ENCODE results near the gene WLS. TPM values are rescaled to one million over a fixed set of nuclear protein-coding genes. Genes with fewer than 3 reads are reported as not detected.

WLS gene
- total RNA-seq, 1 donor from 2014 or later = 341 TPM

GRCh38 chr1:68228851-68229250 is 3.5 kb downstream of the WLS start:
- no peaks in the 10 kb centered on the region for H3K27me3 Mint-ChIP-seq (ENCODE audit: unreplicated experiment)
- peak overlapping the region; percentile 94 for H3K4me3 Mint-ChIP-seq (ENCODE audit: unreplicated experiment)
- H3K36me3 Mint-ChIP-seq (ENCODE audit: unreplicated experiment) = peaks cover 14% of the 10 kb centered on the region
- TF ChIP-seq CTCF (IDR thresholded peaks at IDR 0.05) = no peak
- H3K9me3 Mint-ChIP-seq (ENCODE audit: unreplicated experiment) = no peaks in the 10 kb centered on the region
- H3K4me1 Mint-ChIP-seq (ENCODE audit: unreplicated experiment) = peaks cover 53% of the 10 kb centered on the region
- no peak for DNase-seq (ENCODE audit: extremely low spot score, unreplicated experiment)
- H3K27ac Mint-ChIP-seq (ENCODE audit: unreplicated experiment) = peak overlapping the region; percentile 89

GRCh38 chr1:68227598-68227997 is 4.7 kb downstream of the WLS start:
- H3K4me1 Mint-ChIP-seq (ENCODE audit: unreplicated experiment) = peaks cover 56% of the 10 kb centered on the region
- H3K27me3 Mint-ChIP-seq (ENCODE audit: unreplicated experiment) = no peaks in the 10 kb centered on the region
- no peak for TF ChIP-seq CTCF (IDR thresholded peaks at IDR 0.05)
- H3K27ac Mint-ChIP-seq (ENCODE audit: unreplicated experiment) = no peak overlapping the region
- H3K9me3 Mint-ChIP-seq (ENCODE audit: unreplicated experiment) = no peaks in the 10 kb centered on the region
- peak overlapping the region; percentile 47 for H3K4me3 Mint-ChIP-seq (ENCODE audit: unreplicated experiment)
- H3K36me3 Mint-ChIP-seq (ENCODE audit: unreplicated experiment) = peaks cover 14% of the 10 kb centered on the region
- DNase-seq (ENCODE audit: extremely low spot score, unreplicated experiment) = no peak

- peaks cover 14% of the 10 kb centered on the region for H3K36me3 Mint-ChIP-seq (ENCODE audit: unreplicated experiment)
- H3K4me3 Mint-ChIP-seq (ENCODE audit: unreplicated experiment) = no peak overlapping the region
- TF ChIP-seq CTCF (IDR thresholded peaks at IDR 0.05) = no peak
- peaks cover 74% of the 10 kb centered on the region for H3K4me1 Mint-ChIP-seq (ENCODE audit: unreplicated experiment)
- no peak for DNase-seq (ENCODE audit: extremely low spot score, unreplicated experiment)
- H3K27ac Mint-ChIP-seq (ENCODE audit: unreplicated experiment) = no peak overlapping the region
- no peaks in the 10 kb centered on the region for H3K9me3 Mint-ChIP-seq (ENCODE audit: unreplicated experiment)
- H3K27me3 Mint-ChIP-seq (ENCODE audit: unreplicated experiment) = no peaks in the 10 kb centered on the region
Observed at GRCh38 chr1:68225781-68226180, 6.5 kb downstream of the WLS start.

GRCh38 chr1:68223687-68224086 is 8.6 kb downstream of the WLS start:
- Mint-ChIP-seq H3K4me3 (ENCODE audit: unreplicated experiment) (no peak overlapping the region), H3K9me3 (ENCODE audit: unreplicated experiment) (no peaks in the 10 kb centered on the region), H3K27ac (ENCODE audit: unreplicated experiment) (peak overlapping the region; percentile 8), H3K27me3 (ENCODE audit: unreplicated experiment) (no peaks in the 10 kb centered on the region), H3K4me1 (ENCODE audit: unreplicated experiment) (peaks cover 74% of the 10 kb centered on the region), H3K36me3 (ENCODE audit: unreplicated experiment) (peaks cover 15% of the 10 kb centered on the region)
- TF ChIP-seq CTCF (IDR thresholded peaks at IDR 0.05) = no peak
- no peak for DNase-seq (ENCODE audit: extremely low spot score, unreplicated experiment)

GRCh38 chr1:68221980-68222373 is 10.3 kb downstream of the WLS start:
- Mint-ChIP-seq H3K27ac (ENCODE audit: unreplicated experiment) (peak overlapping the region; percentile 90), H3K9me3 (ENCODE audit: unreplicated experiment) (no peaks in the 10 kb centered on the region), H3K4me1 (ENCODE audit: unreplicated experiment) (peaks cover 65% of the 10 kb centered on the region), H3K36me3 (ENCODE audit: unreplicated experiment) (peaks cover 11% of the 10 kb centered on the region), H3K27me3 (ENCODE audit: unreplicated experiment) (no peaks in the 10 kb centered on the region), H3K4me3 (ENCODE audit: unreplicated experiment) (peak overlapping the region; percentile 42)
- TF ChIP-seq CTCF (IDR thresholded peaks at IDR 0.05) = no peak
- no peak for DNase-seq (ENCODE audit: extremely low spot score, unreplicated experiment)

All from osteocyte (in vitro differentiated cells).